ENCODE results near the gene HIPK2.

DNA sequence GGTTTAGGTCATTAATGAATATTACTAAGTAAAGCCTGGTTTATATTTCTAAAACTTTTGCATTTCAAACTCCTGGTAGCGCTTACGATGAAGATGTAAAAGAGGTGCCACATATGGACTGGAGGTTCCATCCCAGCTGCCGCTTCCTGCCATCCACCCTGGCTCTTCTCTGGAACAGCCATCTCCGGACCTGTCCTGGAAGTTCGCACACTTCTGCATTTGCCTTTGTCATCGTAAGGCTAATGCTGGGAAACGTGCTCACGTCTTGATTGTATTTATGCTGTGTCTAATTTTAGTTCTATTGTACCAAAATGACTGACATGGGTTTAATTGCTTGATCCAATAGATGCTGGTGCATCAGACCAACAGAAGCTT is 103.1 kb downstream of the HIPK2 start:
- TF ChIP-seq SP1 (IDR thresholded peaks at IDR 0.05) (no peak), BHLHE40 (IDR thresholded peaks at IDR 0.05; ENCODE audit: borderline replicate concordance) (no peak), FOXM1 (IDR thresholded peaks at IDR 0.05; ENCODE audit: borderline replicate concordance) (no peak), ARNT (IDR thresholded peaks at IDR 0.05) (no peak), LEF1 (IDR thresholded peaks at IDR 0.05; ENCODE audit: borderline replicate concordance) (no peak)

Measured in HEK293T (cell line).